ENCODE data around the gene ERP27.

The ERP27 gene

DNA sequence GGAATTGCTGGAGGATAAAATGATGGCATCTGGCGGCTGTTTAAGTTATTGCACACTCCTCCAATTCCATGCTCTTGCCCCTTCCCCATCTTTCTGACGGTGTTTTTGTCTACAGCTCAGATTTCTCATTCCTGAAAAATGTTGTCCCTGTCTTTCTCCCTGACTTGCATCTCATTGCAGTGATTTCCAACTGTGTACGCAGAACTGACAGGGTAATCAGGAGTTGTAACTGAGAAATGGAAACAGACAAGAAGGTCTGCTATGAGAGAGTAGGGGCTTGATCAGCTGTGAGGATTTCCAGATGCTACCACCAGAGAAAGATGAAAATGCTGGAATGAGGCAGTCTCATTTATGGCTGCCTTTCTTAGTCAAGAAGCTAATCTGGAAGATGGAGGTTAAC, 1.3 kb downstream of the ERP27 start:
- Histone ChIP-seq H3K4me3 (ENCODE audit: low read depth, low read length) (no peak overlapping the region), H3K27me3 (ENCODE audit: control insufficient read depth, insufficient read depth, low read length) (no peaks in the 10 kb centered on the region), H3K9ac (no peak overlapping the region), H3K9me3 (ENCODE audit: control insufficient read depth, low read length) (no peaks in the 10 kb centered on the region), H3K4me2 (ENCODE audit: low read length) (no peak overlapping the region), H2AFZ (no peak overlapping the region), H3K79me2 (no peaks in the 10 kb centered on the region), H3K4me1 (no peaks in the 10 kb centered on the region), H3K27ac (no peak overlapping the region), H3K36me3 (ENCODE audit: control insufficient read depth, insufficient read depth, low read length) (no peaks in the 10 kb centered on the region)
- TF ChIP-seq, protein P1, sequence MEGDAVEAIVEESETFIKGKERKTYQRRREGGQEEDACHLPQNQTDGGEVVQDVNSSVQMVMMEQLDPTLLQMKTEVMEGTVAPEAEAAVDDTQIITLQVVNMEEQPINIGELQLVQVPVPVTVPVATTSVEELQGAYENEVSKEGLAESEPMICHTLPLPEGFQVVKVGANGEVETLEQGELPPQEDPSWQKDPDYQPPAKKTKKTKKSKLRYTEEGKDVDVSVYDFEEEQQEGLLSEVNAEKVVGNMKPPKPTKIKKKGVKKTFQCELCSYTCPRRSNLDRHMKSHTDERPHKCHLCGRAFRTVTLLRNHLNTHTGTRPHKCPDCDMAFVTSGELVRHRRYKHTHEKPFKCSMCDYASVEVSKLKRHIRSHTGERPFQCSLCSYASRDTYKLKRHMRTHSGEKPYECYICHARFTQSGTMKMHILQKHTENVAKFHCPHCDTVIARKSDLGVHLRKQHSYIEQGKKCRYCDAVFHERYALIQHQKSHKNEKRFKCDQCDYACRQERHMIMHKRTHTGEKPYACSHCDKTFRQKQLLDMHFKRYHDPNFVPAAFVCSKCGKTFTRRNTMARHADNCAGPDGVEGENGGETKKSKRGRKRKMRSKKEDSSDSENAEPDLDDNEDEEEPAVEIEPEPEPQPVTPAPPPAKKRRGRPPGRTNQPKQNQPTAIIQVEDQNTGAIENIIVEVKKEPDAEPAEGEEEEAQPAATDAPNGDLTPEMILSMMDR (IDR thresholded peaks at IDR 0.05), result no peak

DNA sequence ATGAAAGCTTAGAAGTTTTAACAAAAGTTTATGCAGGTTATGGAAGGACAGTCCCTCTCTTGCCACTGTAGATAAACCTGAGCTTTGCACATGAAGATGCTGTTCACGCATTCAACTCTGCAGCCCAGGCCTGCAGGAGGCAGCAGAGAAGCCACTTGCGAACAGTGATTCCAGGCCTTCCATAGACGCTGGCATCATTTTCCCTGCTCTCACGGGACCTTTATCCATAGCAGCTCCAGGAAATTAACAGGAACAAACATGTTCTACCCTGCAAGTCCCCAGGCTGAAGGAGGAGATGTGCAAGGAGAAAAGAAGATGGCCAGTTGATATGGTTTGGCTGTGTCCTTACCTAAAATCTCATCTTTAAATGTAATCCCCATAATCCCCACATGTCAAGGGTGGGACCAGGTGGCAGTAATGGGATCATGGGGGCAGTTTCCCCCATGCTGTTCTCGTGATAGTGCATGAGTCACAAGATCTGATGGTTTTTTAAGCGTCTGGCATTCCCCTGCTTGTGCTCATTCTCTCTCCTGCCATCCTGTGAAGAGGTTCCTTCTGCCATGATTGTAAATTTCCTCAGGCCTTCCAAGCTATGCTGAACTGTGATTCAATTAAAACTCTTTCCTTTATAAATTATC, 2.0 kb downstream of the ERP27 start:
- Histone ChIP-seq H3K36me3 (ENCODE audit: control insufficient read depth, insufficient read depth, low read length) (no peaks in the 10 kb centered on the region), H3K79me2 (no peaks in the 10 kb centered on the region), H2AFZ (no peak overlapping the region), H3K4me1 (no peaks in the 10 kb centered on the region), H3K27me3 (ENCODE audit: control insufficient read depth, insufficient read depth, low read length) (no peaks in the 10 kb centered on the region), H3K4me2 (ENCODE audit: low read length) (no peak overlapping the region), H3K27ac (no peak overlapping the region), H3K9me3 (ENCODE audit: control insufficient read depth, low read length) (no peaks in the 10 kb centered on the region), H3K4me3 (ENCODE audit: low read depth, low read length) (no peak overlapping the region), H3K9ac (no peak overlapping the region)
- TF ChIP-seq, protein P1 (IDR thresholded peaks at IDR 0.05), result no peak

DNA sequence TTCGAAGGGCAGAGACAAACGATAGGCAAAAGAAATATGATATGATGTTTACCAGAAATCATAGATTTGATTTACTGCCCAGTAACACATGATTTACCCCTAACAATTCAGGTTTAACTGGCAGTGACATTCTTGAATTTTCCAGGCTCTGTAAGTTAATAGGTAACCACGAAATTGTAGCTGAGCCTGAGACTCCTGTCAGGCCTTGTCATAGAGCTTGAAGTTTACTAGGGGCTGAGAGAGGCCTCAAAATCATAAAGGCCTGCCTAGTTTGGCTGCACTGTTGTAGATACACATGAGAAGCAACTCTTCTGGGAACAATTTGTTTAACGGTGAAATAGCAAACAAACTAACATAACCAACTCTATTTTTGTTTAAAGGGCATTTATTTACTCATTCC, 3.3 kb downstream of the ERP27 start:
- Histone ChIP-seq H3K27me3 (ENCODE audit: control insufficient read depth, insufficient read depth, low read length) (no peaks in the 10 kb centered on the region), H3K4me1 (no peaks in the 10 kb centered on the region), H3K79me2 (no peaks in the 10 kb centered on the region), H3K4me3 (ENCODE audit: low read depth, low read length) (no peak overlapping the region), H3K9me3 (ENCODE audit: control insufficient read depth, low read length) (no peaks in the 10 kb centered on the region), H3K36me3 (ENCODE audit: control insufficient read depth, insufficient read depth, low read length) (no peaks in the 10 kb centered on the region), H2AFZ (no peak overlapping the region), H3K9ac (no peak overlapping the region), H3K4me2 (ENCODE audit: low read length) (no peak overlapping the region), H3K27ac (no peak overlapping the region)
- TF ChIP-seq, protein P1 (IDR thresholded peaks at IDR 0.05), result no peak

DNA sequence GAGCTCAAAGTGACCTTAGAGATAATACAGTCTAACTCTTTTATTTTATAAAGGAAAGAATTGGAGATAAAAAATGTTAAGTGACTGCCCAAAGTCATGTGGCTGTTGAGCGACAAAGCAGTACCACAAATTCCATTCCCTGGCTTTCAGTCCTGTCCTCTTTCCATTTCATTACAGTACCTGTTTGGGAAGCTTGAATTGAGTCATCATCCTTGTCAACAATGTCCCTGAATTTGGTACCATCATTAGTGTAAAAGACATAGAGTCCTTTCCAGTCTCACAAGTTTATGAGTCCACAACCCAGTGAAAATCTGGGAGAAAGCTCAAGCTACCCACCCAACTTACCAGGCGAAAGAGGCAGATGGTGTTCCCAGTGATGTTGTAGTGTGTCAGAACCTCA, 3.8 kb downstream of the ERP27 start:
- no peak overlapping the region for H3K9ac ChIP-seq
- H3K36me3 ChIP-seq (ENCODE audit: control insufficient read depth, insufficient read depth, low read length), result no peaks in the 10 kb centered on the region
- TF ChIP-seq, protein P1 (IDR thresholded peaks at IDR 0.05), result no peak
- H3K27ac ChIP-seq, result no peak overlapping the region
- no peaks in the 10 kb centered on the region for H3K27me3 ChIP-seq (ENCODE audit: control insufficient read depth, insufficient read depth, low read length)
- no peaks in the 10 kb centered on the region for H3K79me2 ChIP-seq
- H3K4me2 ChIP-seq (ENCODE audit: low read length), result no peak overlapping the region
- no peaks in the 10 kb centered on the region for H3K4me1 ChIP-seq
- H2AFZ ChIP-seq, result no peak overlapping the region
- H3K9me3 ChIP-seq (ENCODE audit: control insufficient read depth, low read length), result no peaks in the 10 kb centered on the region
- H3K4me3 ChIP-seq (ENCODE audit: low read depth, low read length), result no peak overlapping the region

Data from parathyroid adenoma (tissue), 2 donors.